GM12874 (cell line): Measurements from ENCODE around the gene TULP3.

Experiments
- TF ChIP-seq, protein P1 (sequence below): IDR thresholded peaks from 2 replicates; pipeline ENCODE4 v1.5.1; 2011; ENCODE audit warnings: low read depth, mild to moderate bottlenecking, control low read depth, low read length, moderate library complexity; ENCODE audit not compliant: insufficient read depth

The TULP3 gene

DNA sequence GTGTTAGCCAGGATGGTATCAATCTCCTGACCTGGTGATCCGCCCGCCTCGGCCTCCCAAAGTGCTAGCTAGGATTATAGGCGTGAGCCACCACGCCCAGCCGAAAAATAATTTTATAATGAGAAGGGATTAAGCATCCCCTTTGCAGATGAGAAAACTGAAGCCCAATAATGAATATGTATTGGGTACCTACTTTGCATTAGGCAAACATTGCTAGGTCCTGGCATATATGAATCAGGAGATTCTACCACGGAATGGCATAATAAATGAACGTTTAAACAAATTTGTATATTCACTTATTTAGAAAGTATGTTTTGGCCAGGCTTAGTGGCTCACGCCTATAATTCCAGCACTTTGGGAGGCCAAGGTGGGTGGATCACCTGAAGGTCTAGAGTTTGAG is 32.4 kb downstream of the TULP3 start:
- TF ChIP-seq, protein P1, sequence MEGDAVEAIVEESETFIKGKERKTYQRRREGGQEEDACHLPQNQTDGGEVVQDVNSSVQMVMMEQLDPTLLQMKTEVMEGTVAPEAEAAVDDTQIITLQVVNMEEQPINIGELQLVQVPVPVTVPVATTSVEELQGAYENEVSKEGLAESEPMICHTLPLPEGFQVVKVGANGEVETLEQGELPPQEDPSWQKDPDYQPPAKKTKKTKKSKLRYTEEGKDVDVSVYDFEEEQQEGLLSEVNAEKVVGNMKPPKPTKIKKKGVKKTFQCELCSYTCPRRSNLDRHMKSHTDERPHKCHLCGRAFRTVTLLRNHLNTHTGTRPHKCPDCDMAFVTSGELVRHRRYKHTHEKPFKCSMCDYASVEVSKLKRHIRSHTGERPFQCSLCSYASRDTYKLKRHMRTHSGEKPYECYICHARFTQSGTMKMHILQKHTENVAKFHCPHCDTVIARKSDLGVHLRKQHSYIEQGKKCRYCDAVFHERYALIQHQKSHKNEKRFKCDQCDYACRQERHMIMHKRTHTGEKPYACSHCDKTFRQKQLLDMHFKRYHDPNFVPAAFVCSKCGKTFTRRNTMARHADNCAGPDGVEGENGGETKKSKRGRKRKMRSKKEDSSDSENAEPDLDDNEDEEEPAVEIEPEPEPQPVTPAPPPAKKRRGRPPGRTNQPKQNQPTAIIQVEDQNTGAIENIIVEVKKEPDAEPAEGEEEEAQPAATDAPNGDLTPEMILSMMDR: no peak

DNA sequence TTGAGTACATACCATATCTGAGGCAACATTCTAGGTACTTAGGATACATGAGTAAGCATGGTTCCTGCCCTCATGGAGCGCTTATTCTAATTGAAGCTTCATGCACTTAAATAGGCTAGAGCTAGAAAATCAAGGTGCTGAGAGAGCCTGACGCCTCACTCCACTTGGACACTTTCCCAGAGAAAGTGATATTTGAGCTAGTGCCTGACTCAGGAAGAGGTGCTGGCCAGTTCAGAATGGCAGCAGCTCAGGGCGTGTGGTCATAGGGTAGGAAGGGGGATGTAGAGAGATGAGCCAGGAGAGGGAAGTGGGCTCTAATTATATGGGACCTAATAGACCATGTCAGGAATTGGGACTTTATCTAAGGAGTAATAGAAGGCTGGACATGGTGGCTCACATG is 33.3 kb downstream of the TULP3 start:
- TF ChIP-seq, protein P1: no peak

DNA sequence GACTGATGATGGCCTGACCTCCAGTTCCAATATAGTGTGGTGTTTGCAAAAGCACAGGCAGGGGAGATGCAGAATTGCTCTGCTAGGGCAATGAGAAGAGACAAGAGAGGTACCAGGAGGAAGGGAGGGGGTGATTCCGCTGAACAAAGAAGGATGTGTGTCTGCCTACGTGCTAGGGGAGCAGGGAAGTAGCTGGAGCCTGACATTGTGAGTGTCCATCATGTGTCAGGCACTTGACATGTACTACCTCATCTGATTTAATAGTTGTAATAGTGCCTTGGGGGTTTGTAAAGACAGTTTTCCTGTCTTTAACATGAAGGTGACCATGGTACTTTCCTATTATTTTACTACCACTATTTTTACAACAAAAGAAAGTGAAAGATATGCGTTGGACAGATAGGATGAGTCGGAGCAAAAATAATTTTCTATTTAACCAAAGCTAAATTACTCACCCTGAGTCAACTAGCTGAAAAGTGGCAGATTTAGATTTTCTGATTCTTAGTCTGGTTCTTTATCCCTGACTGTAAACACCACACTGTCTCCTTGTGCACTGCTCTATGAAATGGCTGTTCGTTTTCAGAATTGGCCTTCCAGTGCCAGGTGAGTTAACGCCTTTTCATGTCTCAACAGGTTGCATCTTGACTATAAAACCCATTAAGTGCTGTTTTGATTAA is 34.8 kb downstream of the TULP3 start:
- TF ChIP-seq, protein P1: no peak

DNA sequence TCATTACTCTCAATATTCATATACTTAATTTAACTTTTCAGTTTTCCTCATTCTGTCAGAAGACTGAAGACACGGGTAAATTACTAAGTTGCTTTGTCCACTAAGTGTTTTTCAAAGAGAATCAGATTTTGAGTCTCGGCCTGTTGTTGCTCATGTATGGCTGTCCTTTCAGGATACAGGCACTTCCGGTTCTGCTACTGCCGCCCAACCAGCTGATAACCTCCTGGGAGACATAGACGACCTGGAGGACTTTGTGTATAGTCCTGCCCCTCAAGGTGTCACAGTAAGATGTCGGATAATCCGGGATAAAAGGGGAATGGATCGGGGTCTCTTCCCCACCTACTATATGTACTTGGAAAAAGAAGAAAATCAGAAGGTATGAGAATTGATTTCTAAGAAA is 40.2 kb downstream of the TULP3 start:
- TF ChIP-seq, protein P1: no peak

DNA sequence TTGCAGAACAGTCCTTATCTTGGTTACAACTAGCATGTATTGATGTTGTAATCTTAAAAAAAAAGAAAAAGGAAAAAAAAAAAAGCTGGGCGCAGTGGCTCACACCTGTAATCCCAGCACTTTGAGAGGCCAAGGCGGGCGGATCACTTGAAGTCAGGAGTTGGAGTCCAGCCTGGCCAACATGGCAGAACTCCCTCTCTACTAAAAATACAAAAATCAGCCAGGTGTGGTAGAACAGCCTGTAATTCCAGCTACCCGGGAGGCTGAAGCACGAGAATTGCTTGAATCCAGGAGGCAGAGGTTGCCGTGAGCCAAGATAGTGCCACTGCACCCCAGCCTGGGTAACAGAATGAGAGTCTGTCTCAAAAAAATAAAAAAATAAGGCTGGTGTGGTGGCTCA is 42.9 kb downstream of the TULP3 start:
- TF ChIP-seq, protein P1: no peak

DNA sequence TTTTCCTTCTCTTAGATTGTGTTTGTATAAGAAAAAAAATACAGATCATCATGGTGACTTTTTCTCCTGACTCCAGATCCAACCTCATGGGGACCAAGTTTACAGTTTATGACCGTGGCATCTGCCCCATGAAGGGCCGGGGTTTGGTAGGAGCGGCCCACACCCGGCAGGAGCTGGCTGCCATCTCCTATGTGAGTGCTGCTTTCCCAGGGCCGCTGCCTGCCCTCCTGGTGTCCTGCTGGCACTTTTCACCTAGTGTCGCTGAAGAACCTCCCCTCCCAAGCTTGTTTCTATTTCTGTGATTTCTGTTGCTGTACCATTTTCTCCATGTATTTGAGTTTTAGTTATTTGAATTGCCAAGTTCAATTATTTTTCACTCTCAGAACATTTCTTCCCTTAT is 43.7 kb downstream of the TULP3 start:
- TF ChIP-seq, protein P1: no peak

DNA sequence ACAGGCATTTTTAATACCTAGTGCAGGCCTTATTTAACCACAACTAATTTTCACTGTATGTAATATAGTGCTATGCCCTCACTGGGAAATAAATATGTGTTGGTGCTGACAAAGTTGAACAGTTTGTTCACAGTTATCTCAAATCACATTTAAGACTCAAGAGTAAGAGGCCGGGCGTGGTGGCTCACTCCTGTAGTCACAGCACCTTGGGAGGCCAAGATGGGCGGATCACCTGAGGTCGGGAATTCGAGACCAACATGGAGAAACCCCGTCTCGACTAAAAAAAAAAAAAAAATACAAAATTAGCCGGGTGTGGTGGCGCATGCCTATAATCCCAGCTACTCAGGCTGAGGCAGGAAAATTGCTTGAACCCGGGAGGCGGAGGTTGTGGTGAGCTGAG is 45.6 kb downstream of the TULP3 start:
- TF ChIP-seq, protein P1: no peak
